T-helper 1 cell treated with Interleukin-12 subunit alpha and Interleukin-12 subunit beta and Interleukin-4 antibody, amounts not matched to agents 30 ng/mL and 1 ng/mL, for 36 hours (primary cell): ENCODE measurements around the gene PRPF40B. TPM values are rescaled to one million over a fixed set of nuclear protein-coding genes. Genes with fewer than 3 reads are reported as not detected.

Experiments
- intact Hi-C: fragments of 100-400 bp; cut with micrococcal nuclease; formaldehyde crosslinking; loops from one replicate; pipeline ENCODE4 v1.15.1; 2024
- total RNA-seq: library from RNA; stranded (reverse); gene quantifications from 2 replicates; pipeline ENCODE4 v1.2.3, GENCODE V29; 2022

The PRPF40B gene
- total RNA-seq, 1 donor from 2014 or later = 12.2 TPM

- intact Hi-C loops = no loop called here
These were observed 11.7 kb downstream of the PRPF40B start for GRCh38 chr12:49635036-49635435.

GRCh38 chr12:49635656-49636055 lies 12.3 kb downstream of the PRPF40B start:
- intact Hi-C loops = loop anchor here (2.0 kb wide), 1 partner anchor 115 kb away; no protein-coding TSS in a partner anchor

- intact Hi-C loops = loop anchor here (2.0 kb wide), 1 partner anchor 114 kb away; no protein-coding TSS in a partner anchor
These were observed 13.2 kb downstream of the PRPF40B start for GRCh38 chr12:49636574-49636973.

- intact Hi-C loops = loop anchor here (1.0 to 2.0 kb wide), 5 partner anchors 11 to 202 kb away; partner anchors contain the start of gene FMNL3
These were observed 13.8 kb downstream of the PRPF40B start for GRCh38 chr12:49636979-49637755.

- intact Hi-C loops = no loop called here
These were observed 18.5 kb downstream of the PRPF40B start for GRCh38 chr12:49641748-49642369.

- intact Hi-C loops = no loop called here
These were observed 19.0 kb downstream of the PRPF40B start for GRCh38 chr12:49642370-49642802.

- intact Hi-C loops = no loop called here
These were observed 19.8 kb downstream of the PRPF40B start for GRCh38 chr12:49643135-49643534.

GRCh38 chr12:49643961-49644619 lies 20.7 kb downstream of the PRPF40B start:
- intact Hi-C loops = loop anchor here (1.0 to 2.0 kb wide), 7 partner anchors 18 to 195 kb away; partner anchors contain the start of genes FMNL3 and TMBIM6

- intact Hi-C loops = loop anchor here (1.0 to 2.0 kb wide), 7 partner anchors 18 to 195 kb away; partner anchors contain the start of genes FMNL3 and TMBIM6
These were observed 21.2 kb downstream of the PRPF40B start for GRCh38 chr12:49644620-49644994.

- intact Hi-C loops = loop anchor here (2.0 kb wide), 1 partner anchor 133 kb away; no protein-coding TSS in a partner anchor
These were observed 22.0 kb downstream of the PRPF40B start for GRCh38 chr12:49645146-49646039.

GRCh38 chr12:49646331-49646830 lies 23.0 kb downstream of the PRPF40B start:
- intact Hi-C loops = no loop called here

- intact Hi-C loops = no loop called here
These were observed 23.7 kb downstream of the PRPF40B start for GRCh38 chr12:49646871-49647654.

GRCh38 chr12:49647827-49648711 lies 24.7 kb downstream of the PRPF40B start:
- intact Hi-C loops = no loop called here

GRCh38 chr12:49648712-49649003 lies 25.3 kb downstream of the PRPF40B start:
- intact Hi-C loops = no loop called here

- intact Hi-C loops = no loop called here
These were observed 26.1 kb downstream of the PRPF40B start for GRCh38 chr12:49649445-49649844.

- intact Hi-C loops = no loop called here
These were observed 26.5 kb downstream of the PRPF40B start for GRCh38 chr12:49649892-49650291.

GRCh38 chr12:49651855-49652254 lies 28.5 kb downstream of the PRPF40B start:
- intact Hi-C loops = no loop called here

GRCh38 chr12:49652921-49653520 lies 29.7 kb downstream of the PRPF40B start:
- intact Hi-C loops = no loop called here

- intact Hi-C loops = no loop called here
These were observed 31.4 kb downstream of the PRPF40B start for GRCh38 chr12:49654715-49655114.
